MM.1S (cell line): Measurements from ENCODE around the gene ADRA1B.
"Not testable (repeated sequence)": the region's sequence is repeated elsewhere in the genome, so short reads cannot be mapped to it uniquely, and the experiment has no call there.

Experiments
- DNase-seq: peaks from one replicate; pipeline ENCODE4 v3.0.0-alpha.2; 2015
- H2AFZ ChIP-seq: fragments of 300-600 bp; sonication (generic); 2 replicates; pipeline ENCODE4 v1.6.0; 2016; ENCODE audit warnings: antibody characterized with exemption, low read length
- H3F3A ChIP-seq: fragments of 300-600 bp; sonication (generic); 2 replicates; pipeline ENCODE4 v1.6.1; 2016; ENCODE audit warnings: mild to moderate bottlenecking, antibody characterized with exemption, low read length, moderate library complexity, mixed read lengths; ENCODE audit not compliant: insufficient read depth
- H3K27ac ChIP-seq: fragments of 300-600 bp; sonication (generic); 2 replicates; pipeline ENCODE4 v1.5.1; 2016; ENCODE audit warnings: mild to moderate bottlenecking, low read length
- H3K27me3 ChIP-seq: fragments of 300-600 bp; sonication (generic); replicated peaks from 2 replicates; pipeline ENCODE4 v1.6.0; 2016; ENCODE audit warnings: low read length; ENCODE audit not compliant: insufficient read depth
- H3K36me3 ChIP-seq: fragments of 300-600 bp; sonication (generic); replicated peaks from 2 replicates; pipeline ENCODE4 v1.6.1; 2016; ENCODE audit warnings: mild to moderate bottlenecking, low read length, mixed read lengths; ENCODE audit not compliant: insufficient read depth
- H3K4me1 ChIP-seq: fragments of 300-600 bp; sonication (generic); 2 replicates; pipeline ENCODE4 v1.6.1; 2016; ENCODE audit warnings: low read length, mixed read lengths
- H3K4me2 ChIP-seq: fragments of 300-600 bp; sonication (generic); 2 replicates; pipeline ENCODE4 v1.6.0; 2016; ENCODE audit warnings: low read depth, low read length
- H3K4me3 ChIP-seq: fragments of 300-600 bp; sonication (generic); 2 replicates; pipeline ENCODE4 v1.5.1; 2016; ENCODE audit warnings: low read length, mixed read lengths
- H3K79me2 ChIP-seq: fragments of 300-600 bp; sonication (generic); 2 replicates; pipeline ENCODE4 v1.6.1; 2016; ENCODE audit warnings: mixed run types, low read length, mixed read lengths
- H3K9ac ChIP-seq: fragments of 300-600 bp; sonication (generic); 2 replicates; pipeline ENCODE4 v1.6.1; 2016; ENCODE audit warnings: low read length, mixed read lengths
- H3K9me2 ChIP-seq: fragments of 300-600 bp; sonication (generic); replicated peaks from 2 replicates; pipeline ENCODE4 v1.6.1; 2016; ENCODE audit warnings: mild to moderate bottlenecking, low read length, mixed read lengths; ENCODE audit not compliant: insufficient read depth
- H3K9me3 ChIP-seq: fragments of 300-600 bp; sonication (generic); replicated peaks from 2 replicates; pipeline ENCODE4 v1.6.1; 2016; ENCODE audit warnings: mild to moderate bottlenecking, low read length, mixed read lengths; ENCODE audit not compliant: insufficient read depth
- H4K20me1 ChIP-seq: fragments of 300-600 bp; sonication (generic); 2 replicates; pipeline ENCODE4 v1.6.1; 2016; ENCODE audit warnings: mild to moderate bottlenecking, low read length, moderate library complexity, mixed read lengths; ENCODE audit not compliant: insufficient read depth
- EZH2 ChIP-seq: fragments of 300-600 bp; sonication (generic); optimal IDR thresholded peaks from 2 replicates; pipeline ENCODE3; 2017; ENCODE audit warnings: low read depth, mild to moderate bottlenecking, antibody characterized with exemption, low read length, mixed read lengths
- EZH2phosphoT487 ChIP-seq: fragments of 300-600 bp; sonication (generic); IDR thresholded peaks from 2 replicates; pipeline ENCODE4 v1.6.1; 2018; ENCODE audit warnings: antibody characterized with exemption, low read length
- TF ChIP-seq, protein P1 (sequence below): fragments of 300-600 bp; sonication (generic); IDR thresholded peaks from 2 replicates; pipeline ENCODE4 v1.5.1; 2016; ENCODE audit warnings: antibody characterized with exemption, low read length, mixed read lengths

Gene ADRA1B

DNA sequence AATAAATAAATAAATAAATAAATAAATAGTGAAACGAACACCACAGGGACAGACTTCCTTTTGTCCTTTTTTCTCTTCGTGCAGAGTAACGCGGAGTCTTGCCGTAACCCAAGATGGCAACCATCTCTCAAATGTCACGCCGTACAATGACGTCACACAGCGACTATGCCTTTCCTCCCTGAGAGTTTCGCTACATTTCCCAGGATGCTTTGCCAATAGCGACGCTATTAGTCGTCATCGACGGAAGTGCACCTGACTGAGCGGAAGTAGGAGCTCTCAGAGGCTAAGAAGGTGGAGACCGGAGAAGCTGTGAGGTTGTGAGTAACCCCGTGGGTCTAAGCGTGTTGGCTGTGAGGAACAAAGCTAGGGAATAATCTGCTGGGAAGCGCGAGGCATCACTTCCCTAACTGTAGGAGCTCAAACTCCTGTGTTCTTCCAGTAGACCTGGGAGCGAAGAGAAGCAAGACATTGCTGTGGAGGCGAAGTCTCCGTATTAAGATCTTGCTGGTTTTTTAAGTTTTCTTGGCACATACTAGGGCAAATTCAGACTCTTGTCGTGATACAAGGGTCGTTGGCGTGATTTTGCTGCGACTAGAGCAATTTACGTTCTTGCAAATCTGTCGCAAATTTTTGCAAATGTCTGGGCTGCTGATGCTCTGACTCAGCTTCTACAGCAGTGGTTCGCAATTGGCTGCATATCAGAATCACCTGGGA, 92.8 kb downstream of the ADRA1B start, which contains the start of gene TTC1:
TTC1 (plus strand) TSS at position 263 of the 714 bp plus-strand sequence. CDS start 1,390 bp downstream, outside the sequence.
- Histone ChIP-seq H3K4me2 (peak within 1 kb of the TSS; percentile 93), H4K20me1 (no peaks in the 10 kb centered on the region), H3K36me3 (peaks cover 12% of the 10 kb centered on the region; the same call in 1 of the 2 replicates), H2AFZ (peak within 1 kb of the TSS; percentile 72), H3K9ac (peak within 1 kb of the TSS; percentile 90), H3K4me1 (peaks cover 7% of the 10 kb centered on the region), H3K27me3 (no peaks in the 10 kb centered on the region; the same call in 1 of the 2 replicates), H3K9me2 (no peaks in the 10 kb centered on the region), H3K9me3 (no peaks in the 10 kb centered on the region), H3K27ac (peak within 1 kb of the TSS; percentile 66), H3K4me3 (peak within 1 kb of the TSS; percentile 98), H3K79me2 (peaks cover 38% of the 10 kb centered on the region), H3F3A (no peaks in the 10 kb centered on the region)
- DNase-seq = peak; percentile 99
- TF ChIP-seq, protein P1, sequence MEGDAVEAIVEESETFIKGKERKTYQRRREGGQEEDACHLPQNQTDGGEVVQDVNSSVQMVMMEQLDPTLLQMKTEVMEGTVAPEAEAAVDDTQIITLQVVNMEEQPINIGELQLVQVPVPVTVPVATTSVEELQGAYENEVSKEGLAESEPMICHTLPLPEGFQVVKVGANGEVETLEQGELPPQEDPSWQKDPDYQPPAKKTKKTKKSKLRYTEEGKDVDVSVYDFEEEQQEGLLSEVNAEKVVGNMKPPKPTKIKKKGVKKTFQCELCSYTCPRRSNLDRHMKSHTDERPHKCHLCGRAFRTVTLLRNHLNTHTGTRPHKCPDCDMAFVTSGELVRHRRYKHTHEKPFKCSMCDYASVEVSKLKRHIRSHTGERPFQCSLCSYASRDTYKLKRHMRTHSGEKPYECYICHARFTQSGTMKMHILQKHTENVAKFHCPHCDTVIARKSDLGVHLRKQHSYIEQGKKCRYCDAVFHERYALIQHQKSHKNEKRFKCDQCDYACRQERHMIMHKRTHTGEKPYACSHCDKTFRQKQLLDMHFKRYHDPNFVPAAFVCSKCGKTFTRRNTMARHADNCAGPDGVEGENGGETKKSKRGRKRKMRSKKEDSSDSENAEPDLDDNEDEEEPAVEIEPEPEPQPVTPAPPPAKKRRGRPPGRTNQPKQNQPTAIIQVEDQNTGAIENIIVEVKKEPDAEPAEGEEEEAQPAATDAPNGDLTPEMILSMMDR = no peak
- TF ChIP-seq EZH2phosphoT487 (no peak), EZH2 (no peak)

DNA sequence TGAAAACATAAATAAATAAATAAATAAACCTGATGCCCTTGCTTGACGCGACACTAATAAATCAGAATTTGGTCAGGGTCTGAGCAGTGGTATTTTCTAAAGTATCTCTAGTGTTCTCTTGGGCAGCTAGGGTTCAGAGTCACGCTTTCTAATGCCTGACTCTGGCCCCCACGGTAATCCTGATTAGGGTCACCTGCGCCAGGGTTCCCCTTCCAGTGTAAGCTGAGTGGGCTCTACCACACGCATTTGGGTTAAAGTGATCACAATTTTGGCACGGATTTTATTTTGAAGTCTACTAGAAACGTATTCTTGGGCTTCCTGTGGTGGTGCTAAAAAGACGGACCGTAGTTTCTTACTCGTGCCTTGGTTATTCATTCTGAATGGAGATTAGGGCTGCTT, 93.3 kb downstream of the ADRA1B start:
- DNase-seq = no peak
- H3K9me2 ChIP-seq = no peaks in the 10 kb centered on the region
- no peaks in the 10 kb centered on the region for H3F3A ChIP-seq
- H3K27ac ChIP-seq = peak overlapping the region; percentile 66; the same call in 1 of the 2 replicates
- H3K4me2 ChIP-seq = peak overlapping the region; percentile 93
- H3K79me2 ChIP-seq = peaks cover 38% of the 10 kb centered on the region
- peak overlapping the region; percentile 98 for H3K4me3 ChIP-seq
- no peak for TF ChIP-seq EZH2phosphoT487
- TF ChIP-seq EZH2 = no peak
- TF ChIP-seq, protein P1 = no peak
- peak overlapping the region; percentile 90 for H3K9ac ChIP-seq
- peaks cover 7% of the 10 kb centered on the region for H3K4me1 ChIP-seq
- H3K27me3 ChIP-seq = no peaks in the 10 kb centered on the region; the same call in 1 of the 2 replicates
- no peaks in the 10 kb centered on the region for H3K9me3 ChIP-seq
- H2AFZ ChIP-seq = no peak overlapping the region
- no peaks in the 10 kb centered on the region for H4K20me1 ChIP-seq
- peaks cover 12% of the 10 kb centered on the region; the same call in 1 of the 2 replicates for H3K36me3 ChIP-seq

DNA sequence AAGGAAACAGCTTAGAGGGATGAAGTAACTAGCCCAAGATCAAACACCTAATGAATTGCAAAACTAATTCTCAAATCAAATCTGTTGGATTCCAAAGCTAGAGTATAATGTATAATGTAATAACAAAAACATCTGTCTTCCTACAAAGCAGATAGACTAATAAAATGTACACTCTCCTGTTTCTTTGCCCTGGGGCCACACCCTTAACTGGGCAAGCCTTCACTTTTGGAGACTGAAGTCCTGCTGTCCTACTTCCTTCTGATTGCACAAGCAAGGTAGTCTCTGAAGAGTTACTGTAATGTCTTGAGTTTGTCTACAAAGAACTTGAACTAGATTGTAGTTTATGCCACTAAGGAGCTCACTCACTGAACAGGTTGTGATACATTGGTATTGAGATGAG, 95.2 kb downstream of the ADRA1B start:
- Histone ChIP-seq H3K79me2 (peaks cover 46% of the 10 kb centered on the region), H3K27ac (no peak overlapping the region), H3K4me3 (no peak overlapping the region), H3F3A (no peaks in the 10 kb centered on the region), H3K9me3 (no peaks in the 10 kb centered on the region), H3K36me3 (peaks cover 12% of the 10 kb centered on the region; the same call in 1 of the 2 replicates), H2AFZ (no peak overlapping the region), H3K27me3 (no peaks in the 10 kb centered on the region), H3K4me2 (no peak overlapping the region), H3K4me1 (peaks cover 7% of the 10 kb centered on the region), H3K9me2 (no peaks in the 10 kb centered on the region), H4K20me1 (no peaks in the 10 kb centered on the region), H3K9ac (no peak overlapping the region)
- TF ChIP-seq EZH2 (no peak), EZH2phosphoT487 (no peak)
- TF ChIP-seq, protein P1 = no peak
- DNase-seq = no peak

DNA sequence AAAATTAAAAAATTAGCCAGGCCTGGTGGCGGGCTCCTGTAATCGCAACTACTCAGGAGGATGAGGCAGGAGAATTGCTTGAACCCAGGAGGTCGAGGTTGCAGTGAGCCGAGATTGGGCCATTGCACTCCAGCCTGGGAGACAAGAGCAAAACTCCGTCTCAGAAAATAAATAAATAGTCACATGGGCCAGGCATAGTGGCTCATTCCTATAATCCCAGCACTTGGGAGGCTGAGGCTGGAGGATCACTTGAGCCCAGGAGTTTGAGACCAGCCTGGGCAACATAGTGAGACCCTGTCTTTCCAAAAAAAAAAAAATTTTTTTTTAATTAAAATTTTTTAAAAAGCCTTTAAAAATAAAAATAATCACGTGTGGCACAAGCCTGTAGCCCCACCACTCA, 97.9 kb downstream of the ADRA1B start:
- not testable (repeated sequence) for H3F3A ChIP-seq, H3K27me3 ChIP-seq, DNase-seq, H4K20me1 ChIP-seq, H3K9me2 ChIP-seq, H3K4me3 ChIP-seq, H3K4me2 ChIP-seq, H3K9me3 ChIP-seq, H2AFZ ChIP-seq, H3K9ac ChIP-seq, H3K4me1 ChIP-seq, H3K27ac ChIP-seq
- H3K36me3 ChIP-seq = peaks cover 12% of the 10 kb centered on the region; the same call in 1 of the 2 replicates
- peaks cover 44% of the 10 kb centered on the region for H3K79me2 ChIP-seq
